NOMO-1 (cell line): ENCODE results near the gene UROS.

Experiments used
- DNase-seq, 2 experiments: peaks; one replicate each; lab custom pipeline; 2025; ENCODE audit not compliant: unreplicated experiment in 2 of 2; lab: John Stamatoyannopoulos, UW

Gene UROS

DNA sequence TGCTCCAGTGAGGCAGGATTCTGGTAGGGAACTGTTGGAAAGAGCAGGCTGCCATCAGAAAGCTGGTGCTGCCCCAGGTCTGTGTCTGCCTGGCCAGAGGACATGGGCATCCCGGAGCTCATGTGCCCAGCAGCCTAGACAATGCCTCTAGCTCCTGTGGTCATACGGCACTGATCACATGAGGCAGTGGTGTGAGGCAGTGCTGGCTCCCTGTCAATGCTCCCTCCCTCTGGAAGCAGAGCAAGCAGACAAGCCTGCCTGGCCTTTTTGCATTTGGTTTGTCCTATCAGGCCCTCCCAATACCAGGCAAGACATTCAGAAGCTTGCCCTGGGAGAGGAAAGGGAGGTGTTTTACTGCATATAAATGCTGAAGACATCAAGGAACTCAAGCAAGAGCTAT, 27.9 kb downstream of the UROS start:
- no peak for DNase-seq

DNA sequence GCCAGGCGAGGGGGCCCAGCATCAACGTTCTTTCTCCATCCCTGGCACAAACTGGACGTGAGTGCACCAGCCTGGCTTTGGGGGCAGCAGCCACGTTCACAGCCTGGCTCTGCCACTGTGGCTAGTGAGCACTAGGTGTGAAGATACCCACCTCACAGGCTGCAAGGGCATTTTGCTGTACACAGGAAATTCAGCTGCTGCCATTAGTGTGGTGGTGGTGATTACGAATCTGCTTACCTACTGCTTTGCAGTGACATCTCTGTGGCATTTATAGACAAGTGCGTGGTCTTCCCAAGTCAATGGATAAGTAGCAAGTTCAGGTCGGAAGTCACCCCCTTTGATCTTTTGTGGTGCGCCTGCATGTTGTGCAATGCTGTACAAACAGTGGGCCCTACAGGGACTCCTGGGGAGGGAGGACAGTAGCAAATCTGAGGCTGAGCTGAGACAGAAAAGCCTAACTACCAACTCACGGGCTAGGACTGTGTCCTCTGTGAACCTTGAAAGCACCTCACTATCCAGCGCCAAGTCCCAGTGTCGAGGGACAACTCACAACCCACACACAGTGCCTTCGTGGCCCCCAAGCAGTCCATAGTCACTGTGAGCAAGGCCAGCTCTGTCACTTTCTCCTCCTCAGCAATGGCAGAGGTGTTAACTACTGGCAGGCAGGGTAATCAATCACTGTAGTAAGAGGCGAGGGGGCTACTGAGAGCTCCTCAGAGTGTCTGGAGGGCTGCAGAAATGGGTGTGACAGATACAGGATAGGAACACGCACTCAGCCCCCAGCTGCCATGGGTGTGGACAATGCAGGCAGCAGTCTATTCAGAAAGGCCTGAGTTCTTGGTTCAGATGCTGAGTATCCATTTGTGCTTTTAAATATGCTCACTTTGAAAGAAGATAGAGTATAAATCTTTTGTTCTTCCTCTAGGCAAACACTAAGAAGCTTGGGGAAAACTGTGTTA, 30.4 kb downstream of the UROS start:
- no peak for DNase-seq

DNA sequence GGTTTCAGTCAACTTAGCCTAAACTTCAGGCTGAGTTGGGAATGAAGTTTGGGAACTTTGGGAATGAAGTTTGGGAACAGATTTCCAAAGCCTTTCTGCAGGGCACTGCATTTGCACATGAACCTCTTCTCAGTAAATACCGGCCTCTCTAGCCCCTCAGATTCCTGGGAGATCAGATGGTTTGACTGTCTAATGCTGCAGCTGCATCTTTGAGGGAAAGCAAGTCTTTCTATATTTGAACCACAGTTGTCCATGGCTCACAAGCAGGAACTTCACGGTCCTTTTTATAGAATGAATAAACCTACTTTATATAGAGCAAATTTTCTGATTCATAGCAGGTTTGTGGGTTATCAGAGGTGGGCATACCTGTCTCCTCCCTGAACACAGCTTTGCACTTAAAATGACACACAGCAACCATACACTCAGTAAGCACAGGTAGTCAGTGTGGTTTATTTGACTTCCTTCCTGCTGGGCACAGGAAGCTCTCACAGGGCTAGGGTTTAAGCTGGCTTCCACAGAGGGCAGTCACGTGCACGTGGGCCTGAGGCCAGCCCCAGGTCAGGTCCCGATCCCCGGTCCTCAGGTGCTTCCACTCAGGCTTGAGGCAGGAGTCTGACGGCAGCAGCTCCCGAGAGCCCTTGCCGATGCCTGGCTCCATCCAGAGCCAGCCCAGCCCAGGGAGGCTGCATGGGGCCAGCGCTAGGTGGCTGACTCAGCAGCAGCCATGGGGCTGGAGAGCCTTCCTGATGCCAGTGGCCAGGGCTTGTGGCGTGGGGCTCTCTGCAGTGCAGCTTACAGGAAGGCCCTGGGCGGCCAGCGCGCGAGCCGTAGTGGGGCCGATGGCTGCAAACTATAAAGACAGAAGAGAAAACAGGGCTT, 34.7 kb downstream of the UROS start:
- no peak for DNase-seq

DNA sequence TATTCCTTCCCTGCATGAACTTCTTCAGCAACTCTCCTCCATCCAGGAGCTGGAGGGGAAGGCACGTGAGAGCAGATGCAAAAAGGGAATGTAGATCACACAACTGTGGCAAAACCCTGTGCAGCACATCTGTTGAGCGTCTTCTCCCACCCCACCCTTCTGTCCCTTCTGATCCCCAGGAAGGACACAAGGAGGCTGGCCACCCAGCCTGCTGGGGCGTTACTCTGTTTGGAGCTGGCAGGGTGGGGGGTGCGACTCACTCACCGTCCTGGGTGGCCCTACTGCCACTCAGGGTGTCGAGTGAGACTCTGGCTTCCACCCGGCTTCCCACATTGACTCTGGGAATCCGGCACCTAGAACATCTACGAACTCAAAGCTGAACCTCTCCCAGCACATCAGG, 37.3 kb downstream of the UROS start:
- DNase-seq, result no peak

DNA sequence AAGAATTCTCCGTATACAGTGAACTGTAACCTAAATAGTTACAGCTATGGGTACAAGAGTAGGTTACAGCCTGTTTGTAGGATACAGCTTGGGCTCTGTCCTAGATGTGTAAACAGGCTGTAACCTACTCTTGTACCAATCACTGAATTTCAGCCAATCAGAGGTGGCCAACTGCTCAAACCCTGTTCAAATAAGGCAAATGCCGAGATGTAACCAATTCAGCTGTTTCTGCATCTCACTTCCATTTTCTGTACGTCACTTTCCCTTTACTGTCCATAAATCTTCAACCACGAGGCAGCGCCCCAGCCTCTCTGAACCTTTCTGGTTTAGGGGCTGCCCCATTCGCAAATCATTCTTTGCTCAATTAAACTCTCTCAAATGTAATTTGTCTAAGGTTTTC, 39.1 kb downstream of the UROS start:
- DNase-seq, result no peak

DNA sequence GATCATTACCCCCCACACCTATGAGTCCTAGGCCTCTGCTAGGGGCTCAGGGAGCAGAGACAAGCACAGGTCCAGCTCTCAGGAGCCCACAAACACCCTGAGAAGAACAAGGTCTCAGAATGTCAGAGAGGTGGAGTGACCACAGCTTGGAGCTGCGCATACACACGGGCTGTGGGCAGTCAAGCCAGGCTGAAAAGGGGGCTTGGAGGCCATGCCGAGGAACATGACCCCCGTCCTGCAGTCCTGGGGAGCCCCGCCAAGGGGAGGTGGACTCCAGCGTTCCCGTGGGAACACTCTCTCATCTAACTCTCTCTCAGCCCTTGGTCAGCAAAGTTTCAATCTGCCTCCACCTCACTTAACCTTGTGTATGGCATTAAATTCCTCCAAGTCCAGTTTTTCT, 39.6 kb downstream of the UROS start:
- no peak for DNase-seq

DNA sequence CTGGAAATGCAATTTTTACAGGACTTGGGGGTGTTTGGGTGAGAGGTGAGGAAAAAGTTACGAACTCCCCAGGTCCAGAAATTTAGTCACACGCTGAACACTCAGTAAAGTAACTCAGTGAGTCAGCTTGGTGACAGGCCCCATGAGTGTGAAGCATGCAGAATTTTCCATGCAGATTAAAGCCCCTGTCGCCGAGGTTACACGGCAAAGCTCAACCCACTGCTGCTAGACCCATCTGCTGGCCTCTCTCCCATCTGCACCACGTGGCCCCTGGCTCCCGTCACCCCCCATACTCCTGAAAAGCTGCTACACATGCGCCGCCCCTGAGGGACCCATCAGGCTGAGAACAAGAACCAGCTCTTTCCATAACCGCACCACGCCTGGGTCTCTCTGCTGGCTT, 40.4 kb downstream of the UROS start:
- DNase-seq, result no peak

DNA sequence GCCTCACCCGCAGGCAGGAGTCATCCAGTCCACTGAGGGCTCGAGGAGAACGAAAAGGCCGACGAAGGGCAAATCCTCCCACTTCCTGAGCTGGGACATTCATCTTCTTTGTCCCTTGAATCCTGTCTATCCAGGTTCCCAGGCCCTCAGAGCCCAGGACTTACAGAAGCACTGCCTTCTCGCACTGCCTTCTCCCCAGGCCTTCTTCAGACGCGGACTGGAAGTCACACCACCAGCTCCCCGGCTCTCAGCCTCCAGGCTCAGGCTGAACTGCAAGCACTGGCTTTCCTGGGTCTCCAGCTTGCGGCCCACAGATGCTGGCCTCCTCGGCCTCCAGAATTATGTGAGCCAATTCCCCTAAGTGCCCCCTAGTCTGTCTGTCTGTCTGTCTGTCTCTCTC, 41.0 kb downstream of the UROS start:
- no peak for DNase-seq

DNA sequence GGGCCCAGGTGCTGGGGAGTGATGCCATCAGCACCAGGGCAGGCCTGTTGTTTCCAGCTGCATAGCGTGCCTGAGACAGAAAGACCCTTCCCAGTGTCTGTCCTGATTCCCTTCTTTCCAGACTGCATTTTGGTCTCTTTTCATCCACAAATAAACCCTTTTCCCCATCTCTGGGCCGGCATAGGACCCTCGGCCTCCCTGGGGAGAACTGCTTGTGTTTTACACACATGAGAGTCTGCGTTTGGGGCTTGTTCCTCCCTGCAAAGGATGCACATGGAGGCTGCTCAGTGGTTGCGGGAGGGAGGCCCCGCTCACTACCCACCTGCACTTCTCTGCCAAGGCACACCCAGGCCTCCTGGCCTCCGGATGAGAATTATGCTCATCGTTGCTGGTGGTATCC, 41.7 kb downstream of the UROS start:
- DNase-seq, result no peak

DNA sequence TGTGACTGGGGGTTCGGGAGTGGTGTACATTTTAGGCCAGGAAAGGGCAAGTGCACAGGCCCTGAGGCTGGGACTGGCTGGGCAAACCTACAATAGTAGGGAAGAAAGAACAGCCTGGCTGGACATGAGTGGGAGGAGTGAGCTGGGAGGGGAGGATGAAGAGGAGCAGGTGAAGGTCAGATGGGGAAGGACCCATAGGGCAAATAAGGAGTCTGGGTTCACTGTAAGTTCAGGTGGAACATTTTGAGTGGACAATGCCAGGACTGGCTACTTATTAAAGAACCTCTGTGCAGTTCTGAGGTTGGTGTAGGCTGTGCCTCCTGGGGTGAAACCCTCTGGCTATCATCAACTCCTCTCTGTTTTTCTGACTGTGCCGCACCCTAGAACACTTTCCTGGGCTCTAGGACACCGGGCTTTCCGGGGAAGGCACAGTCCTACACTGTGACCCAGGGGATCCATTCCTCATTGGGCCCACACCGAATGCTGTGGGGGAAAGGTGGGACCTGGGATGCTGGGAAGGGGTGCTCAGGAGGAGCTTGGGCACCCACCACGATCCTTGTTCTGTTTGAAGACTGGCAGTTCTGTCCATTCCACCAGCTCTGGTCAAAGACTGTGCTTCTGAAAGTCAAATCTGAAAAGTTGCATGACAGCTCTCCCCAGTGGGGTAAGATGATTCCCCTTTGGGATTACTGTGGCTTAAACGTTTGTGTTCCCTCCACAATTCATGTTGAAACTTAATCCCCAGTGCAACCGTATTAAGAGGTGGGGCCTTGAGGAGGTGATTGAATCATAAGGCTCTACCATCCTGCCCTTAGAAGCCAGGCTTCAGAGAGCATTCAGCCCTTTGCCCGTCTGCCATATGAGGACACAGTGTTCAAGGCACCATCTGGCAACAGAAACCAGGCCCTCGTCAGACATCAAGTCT, 43.4 kb downstream of the UROS start:
- DNase-seq, result no peak

DNA sequence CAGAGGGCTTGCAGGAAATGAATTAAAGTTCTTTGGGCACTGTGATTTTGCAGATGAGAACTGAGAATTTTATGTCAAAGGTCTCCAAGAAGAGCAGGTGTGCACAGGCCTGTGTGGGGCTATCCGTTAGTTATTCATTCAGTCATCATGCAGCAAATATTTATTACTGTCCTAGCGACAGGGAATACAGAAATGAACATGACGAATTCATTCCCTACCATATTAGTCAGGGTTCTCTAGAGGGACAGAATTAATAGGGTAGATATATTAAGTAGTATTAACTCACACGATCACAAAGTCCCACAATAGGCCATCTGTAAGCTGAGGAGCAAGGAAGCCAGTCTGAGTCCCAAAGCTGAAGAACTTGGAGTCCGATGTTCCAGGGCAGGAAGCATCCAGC, 44.5 kb downstream of the UROS start:
- no peak for DNase-seq

DNA sequence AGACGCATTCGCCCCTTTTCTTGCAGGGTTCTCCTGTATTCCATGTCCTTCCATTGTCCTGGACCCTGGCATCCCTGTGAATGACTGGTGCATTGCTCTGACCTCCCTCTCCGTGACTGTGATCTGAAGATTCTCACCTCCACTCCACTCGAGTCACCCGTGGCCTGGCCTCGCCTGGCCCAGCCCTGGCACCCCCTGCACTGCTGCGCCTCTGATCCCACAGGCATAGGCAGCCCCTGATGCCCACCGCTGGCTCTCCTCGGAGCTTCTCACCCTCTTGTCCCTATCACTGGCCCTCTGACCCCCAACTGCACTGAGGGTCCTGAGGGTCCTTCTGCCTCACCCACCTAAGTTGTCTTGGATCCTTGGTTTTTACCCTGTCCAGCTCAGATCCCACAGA, 45.3 kb downstream of the UROS start:
- no peak for DNase-seq

DNA sequence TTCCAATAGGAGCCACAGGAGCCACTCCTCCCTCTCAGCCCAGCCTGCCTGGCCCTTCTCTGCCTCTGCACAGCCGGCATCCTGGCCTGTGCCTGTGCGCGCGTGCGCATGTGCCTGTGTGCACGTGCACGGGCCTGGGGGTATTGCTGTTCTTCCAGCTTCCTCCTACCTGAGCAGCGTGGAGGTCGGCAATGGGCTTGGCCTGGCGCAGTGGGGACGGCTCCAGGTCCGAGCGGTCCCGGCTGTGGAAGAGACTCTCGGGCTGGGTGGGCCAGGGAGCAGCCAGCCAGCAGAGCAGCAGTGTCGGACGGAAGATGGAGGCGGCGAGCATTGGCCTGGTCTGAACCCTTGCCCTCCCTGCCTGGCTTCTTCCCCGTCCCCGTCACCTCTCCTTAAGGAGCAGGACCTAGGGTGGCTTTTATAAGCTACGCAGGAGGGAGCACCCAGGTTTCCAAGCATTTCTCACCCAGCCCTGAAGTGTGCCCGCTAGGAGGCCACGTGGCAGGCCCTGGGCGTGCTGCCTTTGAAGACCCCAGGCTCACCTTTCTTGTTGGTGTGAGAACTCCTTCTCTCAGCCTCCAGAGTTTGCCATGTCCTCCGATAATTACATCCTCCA, 47.5 kb downstream of the UROS start, which contains the start of gene MMP21:
MMP21 (minus strand) TSS at position 331 of the 616 bp plus-strand sequence; CDS start at position 331, 0 bp downstream.
- no peak for DNase-seq

DNA sequence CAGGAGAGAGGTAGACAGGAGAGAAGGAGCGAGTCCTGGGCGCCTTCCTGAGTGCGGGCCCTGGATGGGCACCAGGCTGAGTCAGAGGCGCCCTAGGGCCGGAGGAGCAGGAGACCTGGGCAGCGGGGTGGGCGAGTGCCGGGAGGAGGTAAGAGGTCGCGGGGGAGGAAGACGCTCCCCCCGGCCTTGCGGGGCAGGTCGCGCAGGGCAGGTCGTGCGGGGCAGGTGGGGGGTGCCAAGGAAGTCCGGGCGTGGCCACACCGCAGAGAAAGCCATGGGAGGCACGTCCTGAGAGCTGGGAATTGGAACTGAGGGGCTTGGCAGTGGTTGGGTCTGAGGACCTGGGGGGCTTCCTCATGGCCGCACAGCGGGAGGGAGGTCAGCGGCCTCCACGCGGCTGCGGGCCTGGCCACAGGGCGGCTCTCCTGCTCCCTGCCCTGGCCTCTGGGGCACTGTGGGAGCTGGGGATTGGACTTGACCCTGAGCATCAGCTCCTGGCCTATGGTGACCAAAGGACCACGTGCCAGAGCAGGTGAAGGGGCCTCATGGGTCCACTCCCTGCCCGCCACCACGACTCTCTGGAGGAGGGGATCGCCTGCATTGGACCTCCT, 48.4 kb downstream of the UROS start:
- no peak for DNase-seq

DNA sequence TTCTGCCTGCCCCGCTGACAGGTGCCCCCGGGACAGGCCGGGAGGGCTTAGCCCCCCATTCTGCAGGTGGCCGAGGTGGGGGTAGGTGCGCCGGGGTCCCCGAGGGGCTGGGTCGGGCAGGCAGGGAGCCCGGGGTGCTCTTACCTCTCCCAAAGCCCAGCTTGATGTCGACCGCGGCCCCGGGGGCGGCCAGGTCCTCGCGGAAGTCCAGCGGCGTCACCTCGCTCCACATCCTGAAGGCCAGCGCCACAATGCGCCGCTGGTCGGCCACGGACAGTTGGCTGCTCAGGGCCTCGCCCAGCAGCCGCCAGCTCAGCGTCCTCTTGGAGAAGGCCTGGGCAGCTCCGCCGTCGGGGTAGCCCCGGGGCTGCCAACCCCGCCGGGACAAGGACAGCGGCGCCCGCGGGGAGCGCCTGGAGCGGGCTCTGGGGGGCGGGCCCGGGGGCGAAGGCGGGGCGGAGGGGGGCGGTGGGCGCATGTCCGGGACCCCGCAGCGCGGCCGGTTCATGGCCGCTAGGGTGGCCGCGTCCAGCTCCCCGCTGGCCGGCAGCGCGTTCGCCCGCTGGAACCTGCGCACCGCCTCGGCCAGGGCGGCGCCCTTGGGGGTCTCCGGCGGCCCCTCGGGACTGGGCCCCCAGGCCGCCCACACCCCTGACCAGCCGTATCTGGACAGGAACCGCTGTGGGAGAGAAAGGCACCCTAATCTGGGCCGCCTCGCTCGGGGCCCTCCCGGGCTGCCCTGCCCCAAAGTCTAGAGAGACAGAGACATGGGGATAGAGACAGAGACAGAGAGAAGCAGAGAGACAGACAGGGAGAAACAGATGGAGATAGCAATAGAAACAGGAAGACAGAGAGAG, 49.1 kb downstream of the UROS start:
- no peak for DNase-seq

DNA sequence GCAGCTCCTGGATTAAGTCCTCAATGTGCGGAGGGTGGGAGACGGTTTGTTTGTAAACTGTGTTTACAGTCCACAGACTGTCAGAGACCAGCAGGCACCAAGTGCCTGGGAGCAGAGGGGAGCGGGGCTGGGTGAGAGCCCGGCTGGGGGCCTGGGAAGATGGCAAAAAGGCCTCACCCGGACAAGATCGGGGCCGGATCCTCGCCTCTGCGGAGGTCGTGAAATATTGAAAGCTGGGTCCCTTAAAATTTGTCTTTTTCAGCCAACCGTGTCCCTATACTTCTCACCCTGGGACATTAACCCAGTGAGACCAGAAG, 50.2 kb downstream of the UROS start:
- no peak for DNase-seq

DNA sequence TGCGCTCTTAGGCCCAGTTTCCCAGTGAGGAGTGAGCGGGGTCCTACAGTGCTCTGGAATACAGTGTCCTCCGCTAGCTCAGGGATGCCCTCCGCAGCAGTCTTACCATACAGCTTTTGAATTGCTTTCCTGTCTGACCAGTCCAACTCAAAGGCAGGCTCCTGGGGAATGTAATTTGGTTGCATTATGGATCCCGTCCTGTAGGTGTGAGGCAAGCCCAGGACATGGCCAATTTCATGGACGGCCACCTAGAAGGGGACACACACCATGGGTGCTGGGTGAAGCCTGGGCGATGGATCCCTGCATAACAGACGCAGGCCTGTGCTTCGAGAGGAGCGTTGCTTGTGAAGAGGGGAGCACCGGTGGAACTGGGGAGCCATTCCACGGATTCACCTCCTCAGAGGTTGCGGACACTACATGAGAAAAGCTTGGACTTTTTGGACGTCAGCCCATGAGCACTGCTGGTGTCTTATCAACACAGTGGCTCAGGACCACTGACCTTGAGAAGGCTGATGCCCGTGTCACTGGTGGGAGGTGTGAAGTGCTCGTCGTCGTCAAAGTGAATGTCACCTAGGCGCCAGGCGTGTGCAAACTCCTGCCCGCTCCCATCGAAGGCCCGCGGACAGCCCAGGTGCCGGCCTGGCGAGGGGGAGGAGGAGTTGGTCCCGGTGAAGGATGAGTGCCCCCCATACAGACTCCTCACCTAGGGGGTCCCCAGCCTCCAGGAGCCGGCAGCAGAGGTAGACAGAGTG, 50.8 kb downstream of the UROS start:
- no peak for DNase-seq

DNA sequence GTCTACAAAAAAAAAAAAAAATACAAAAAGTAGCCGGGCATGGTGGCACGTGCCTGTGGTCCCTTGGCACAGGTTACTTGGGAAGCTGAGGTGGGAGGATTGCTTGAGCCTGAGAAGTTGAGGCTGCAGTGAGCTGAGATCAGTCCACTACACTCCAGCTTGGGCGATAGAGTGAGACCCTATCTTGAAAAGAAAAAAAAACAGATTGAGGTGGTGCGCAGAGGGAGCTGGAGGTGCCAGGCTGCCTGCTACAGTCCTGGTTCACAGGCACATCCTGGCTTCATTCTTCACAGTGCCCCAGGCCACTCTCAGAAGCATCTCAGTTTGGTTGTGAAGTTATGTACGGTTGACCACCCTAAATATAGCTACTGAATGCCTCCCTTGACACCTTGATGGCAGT, 52.2 kb downstream of the UROS start:
- DNase-seq, result no peak
